Measurements from ENCODE around the gene MBD5.
"Not testable (repeated sequence)": the region's sequence is repeated elsewhere in the genome, so short reads cannot be mapped to it uniquely, and the experiment has no call there.

MBD5 gene

DNA sequence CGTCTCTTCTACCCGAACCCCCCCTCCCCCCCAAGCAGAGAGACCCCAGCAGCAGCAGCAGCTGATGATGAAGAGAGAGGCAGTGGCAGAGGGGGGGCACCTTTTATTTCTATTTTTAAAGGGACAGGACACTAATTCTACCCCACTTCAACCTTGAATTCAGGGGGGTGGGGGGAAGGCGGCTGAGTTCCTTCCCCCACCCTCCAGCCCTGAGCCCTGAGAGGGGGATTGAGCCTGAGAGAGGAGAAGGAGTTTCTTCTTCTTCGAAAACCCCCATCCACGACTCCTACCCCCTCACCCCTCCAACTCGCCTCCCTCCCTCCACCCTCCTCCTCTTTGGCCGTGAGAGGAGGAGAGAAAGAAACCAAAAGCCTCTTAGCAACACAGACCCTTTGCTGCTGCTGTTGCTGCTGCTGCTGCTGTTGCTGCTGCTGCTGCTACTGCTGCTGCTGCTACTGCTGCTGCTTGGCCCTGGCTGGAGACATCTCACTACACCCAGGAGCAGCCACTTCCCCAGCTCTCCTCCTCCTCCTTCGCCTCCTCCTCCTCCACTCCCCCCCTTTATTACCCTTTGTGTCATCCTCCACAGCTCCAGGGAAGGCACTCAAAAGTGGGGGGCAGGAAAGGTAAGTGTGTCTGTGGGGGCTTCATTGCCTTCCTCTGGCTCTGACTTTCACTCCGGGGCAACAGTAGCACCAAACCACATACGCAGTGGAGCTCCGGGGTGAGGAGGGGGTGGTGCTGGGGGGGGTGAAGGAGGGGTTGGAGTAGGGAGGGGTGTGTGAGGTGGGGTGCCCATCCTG, at the start of gene MBD5:
MBD5 (plus strand) TSS at position 33 of the 803 bp plus-strand sequence.
- peaks cover 24 to 59% of the 10 kb centered on the region in 2 donors for H3K4me1 Mint-ChIP-seq

DNA sequence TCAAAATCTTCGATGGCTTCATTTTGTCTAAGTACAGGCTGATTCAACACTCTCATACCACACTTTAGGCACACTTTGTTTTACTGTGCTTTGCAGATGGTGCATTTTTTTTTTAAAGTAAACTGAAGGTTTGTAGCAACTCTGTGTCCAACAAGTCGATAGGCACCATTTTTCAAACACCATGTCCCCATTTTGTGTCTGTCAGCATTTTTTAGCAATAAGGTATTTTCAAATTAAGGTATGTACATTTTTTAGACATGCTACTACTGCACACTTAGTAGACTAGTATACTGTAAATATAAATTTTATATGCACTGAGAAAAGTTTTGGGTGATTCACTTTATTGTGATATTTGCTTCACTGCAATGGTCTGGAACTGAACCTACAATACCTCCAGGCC, 44.8 kb upstream of the MBD5 start:
- H3K9me3 Mint-ChIP-seq: peaks cover 0 to 3% of the 10 kb centered on the region in 2 donors
- H3K4me1 Mint-ChIP-seq: peaks cover 10 to 26% of the 10 kb centered on the region in 2 donors
- no peak overlapping the region for H3K4me3 Mint-ChIP-seq
- DNase-seq (no peak), ATAC-seq (replicated peaks) (no peak)
- H3K36me3 Mint-ChIP-seq: peaks cover 20 to 25% of the 10 kb centered on the region in 2 donors
- no peak overlapping the region for H3K27ac Mint-ChIP-seq
- H3K27me3 Mint-ChIP-seq: no peaks in the 10 kb centered on the region

More for the DNA sequence above, at the start of gene MBD5:
- Mint-ChIP-seq H3K36me3 (peaks cover 7 to 14% of the 10 kb centered on the region in 2 donors), H3K9me3 (no peaks in the 10 kb centered on the region), H3K27me3 (no peaks in the 10 kb centered on the region), H3K4me3 (peak within 1 kb of the TSS; percentile 95 to 97), H3K27ac (peak within 1 kb of the TSS; percentile 95)
- ATAC-seq (replicated peaks): peak; percentile 55 to 59
- DNase-seq: peak; percentile 50

DNA sequence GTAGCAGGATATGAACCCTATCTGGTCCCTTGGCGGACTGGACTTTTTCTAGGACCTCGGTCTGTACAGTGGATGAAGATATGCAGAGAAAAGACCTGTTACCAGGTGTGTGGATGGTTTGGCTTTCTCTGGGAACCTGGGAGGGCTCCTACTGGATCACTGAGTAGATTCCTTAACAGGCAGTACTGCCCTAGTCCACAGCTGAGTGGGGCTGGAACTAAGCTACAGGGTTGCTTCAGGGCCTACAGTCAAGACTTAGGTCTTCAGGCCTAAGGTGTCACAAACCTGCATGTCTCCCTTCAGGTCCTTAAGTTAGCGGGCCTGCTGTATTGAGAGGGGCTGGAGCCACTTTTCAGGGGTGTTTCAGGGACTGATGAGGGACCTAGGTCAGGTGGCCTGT, 43.2 kb upstream of the MBD5 start:
- DNase-seq: no peak
- Mint-ChIP-seq H3K4me3 (no peak overlapping the region), H3K27ac (no peak overlapping the region), H3K27me3 (no peaks in the 10 kb centered on the region), H3K4me1 (peaks cover 10 to 29% of the 10 kb centered on the region in 2 donors), H3K9me3 (peaks cover 0 to 3% of the 10 kb centered on the region in 2 donors), H3K36me3 (peaks cover 16 to 25% of the 10 kb centered on the region in 2 donors)
- no peak for ATAC-seq (replicated peaks)

DNA sequence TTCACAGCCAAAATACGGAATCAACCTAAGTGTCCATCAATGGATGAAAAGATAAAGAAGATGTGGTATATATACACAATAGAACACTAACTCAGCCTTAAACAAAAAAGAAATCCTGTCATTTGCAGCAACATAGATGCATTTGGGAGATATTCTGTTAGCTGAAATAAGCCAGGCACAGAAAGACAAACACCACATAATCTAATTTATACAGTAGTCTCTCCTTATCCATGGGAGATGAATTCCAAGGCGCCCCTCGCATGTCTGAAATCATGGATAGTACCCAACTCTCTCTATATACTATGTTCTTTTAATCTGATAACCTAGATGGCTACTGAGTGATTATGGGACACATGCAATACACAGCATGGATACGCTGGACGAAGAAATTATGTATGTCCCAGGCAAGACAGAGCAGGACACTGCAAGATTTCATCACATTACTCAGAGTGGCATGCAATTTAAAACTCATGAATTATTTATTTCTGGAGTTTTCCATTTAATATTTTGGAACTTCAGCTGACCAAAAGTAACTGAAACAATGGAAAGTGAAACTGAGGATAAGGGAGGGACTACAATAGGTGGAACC, 39.9 kb upstream of the MBD5 start:
- Mint-ChIP-seq H3K9me3 (peaks cover 0 to 3% of the 10 kb centered on the region in 2 donors), H3K27me3 (no peaks in the 10 kb centered on the region), H3K4me1 (peaks cover 15 to 46% of the 10 kb centered on the region in 2 donors), H3K4me3 (no peak overlapping the region), H3K27ac (no peak overlapping the region), H3K36me3 (peaks cover 13 to 32% of the 10 kb centered on the region in 2 donors)
- DNase-seq (no peak), ATAC-seq (replicated peaks) (no peak)

DNA sequence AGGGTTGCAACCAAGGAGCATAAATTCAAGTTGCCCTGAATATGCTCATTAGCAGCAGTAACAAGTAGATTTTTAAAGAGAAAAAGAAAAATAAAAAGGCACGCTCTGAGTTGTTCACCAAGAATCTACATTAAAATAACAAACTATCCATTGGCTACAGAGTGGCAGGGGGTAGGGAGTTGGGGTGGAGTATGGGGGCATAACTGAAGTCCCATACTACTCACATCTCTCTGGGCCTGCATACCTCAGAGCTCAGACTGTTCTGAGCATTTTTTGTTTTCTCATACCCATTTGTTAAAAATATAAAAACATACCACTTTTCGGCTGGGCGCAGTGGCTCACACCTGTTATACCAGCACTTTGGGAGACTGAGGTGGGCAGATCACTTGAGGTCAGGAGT, 31.8 kb upstream of the MBD5 start:
- DNase-seq: no peak
- Mint-ChIP-seq H3K27me3 (no peaks in the 10 kb centered on the region), H3K9me3 (no peaks in the 10 kb centered on the region), H3K36me3 (peaks cover under 1 to 5% of the 10 kb centered on the region in 2 donors), H3K4me1 (peaks cover 7 to 21% of the 10 kb centered on the region in 2 donors), H3K4me3 (no peak overlapping the region), H3K27ac (no peak overlapping the region)
- no peak for ATAC-seq (replicated peaks)

DNA sequence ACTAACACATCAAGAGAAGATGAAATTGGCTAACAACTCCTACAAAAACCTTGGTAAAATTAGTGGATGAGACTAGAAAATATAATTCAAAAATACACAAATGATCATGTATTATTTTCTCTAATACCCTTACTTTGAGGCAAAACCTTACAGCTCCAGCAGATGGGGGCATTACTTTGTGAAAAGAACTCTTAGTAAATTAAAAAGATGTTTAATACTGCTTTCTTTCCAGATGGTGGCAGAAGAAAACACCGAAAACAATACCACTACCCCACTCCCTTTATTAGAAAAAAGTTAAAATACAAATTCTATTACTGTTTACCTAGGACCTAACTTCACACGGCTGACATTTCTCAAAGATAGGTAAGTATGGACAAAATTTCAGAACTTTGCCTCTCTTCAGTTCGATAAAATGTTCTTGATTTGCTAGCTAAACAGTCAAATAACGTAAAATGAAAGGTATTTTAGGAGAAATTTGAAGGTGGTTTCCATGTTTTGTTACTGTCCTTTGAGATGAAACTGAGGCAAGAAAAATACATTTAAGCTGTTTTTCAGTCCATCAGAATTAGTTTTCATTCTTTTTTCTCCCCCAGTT, 31.0 kb upstream of the MBD5 start:
- peak; percentile 67 to 75 for ATAC-seq (replicated peaks)
- H3K9me3 Mint-ChIP-seq: no peaks in the 10 kb centered on the region
- H3K4me1 Mint-ChIP-seq: peaks cover 6 to 16% of the 10 kb centered on the region in 2 donors
- H3K36me3 Mint-ChIP-seq: peaks cover 3 to 12% of the 10 kb centered on the region in 2 donors
- no peak for DNase-seq
- H3K27ac Mint-ChIP-seq: no peak overlapping the region
- no peaks in the 10 kb centered on the region for H3K27me3 Mint-ChIP-seq
- H3K4me3 Mint-ChIP-seq: no peak overlapping the region

DNA sequence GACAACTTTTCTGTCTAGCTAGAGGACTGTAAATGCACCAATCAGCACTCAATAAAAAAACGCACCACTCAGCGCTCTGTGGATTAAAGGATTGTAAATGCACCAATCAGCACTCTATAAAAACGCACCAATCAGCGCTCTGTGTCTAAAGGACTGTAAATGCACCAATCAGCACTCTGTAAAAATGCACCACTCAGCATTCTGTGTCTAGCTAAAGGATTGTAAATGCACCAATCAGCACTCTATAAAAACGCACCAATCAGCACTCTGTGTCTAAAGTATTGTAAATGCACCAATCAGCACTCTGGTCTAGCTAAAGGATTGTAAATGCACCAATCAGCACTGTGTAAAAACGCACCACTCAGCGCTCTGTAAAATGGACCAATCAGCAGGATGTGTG, 25.9 kb upstream of the MBD5 start:
- H3K27me3 Mint-ChIP-seq, H3K4me3 Mint-ChIP-seq, DNase-seq: not testable (repeated sequence)

DNA sequence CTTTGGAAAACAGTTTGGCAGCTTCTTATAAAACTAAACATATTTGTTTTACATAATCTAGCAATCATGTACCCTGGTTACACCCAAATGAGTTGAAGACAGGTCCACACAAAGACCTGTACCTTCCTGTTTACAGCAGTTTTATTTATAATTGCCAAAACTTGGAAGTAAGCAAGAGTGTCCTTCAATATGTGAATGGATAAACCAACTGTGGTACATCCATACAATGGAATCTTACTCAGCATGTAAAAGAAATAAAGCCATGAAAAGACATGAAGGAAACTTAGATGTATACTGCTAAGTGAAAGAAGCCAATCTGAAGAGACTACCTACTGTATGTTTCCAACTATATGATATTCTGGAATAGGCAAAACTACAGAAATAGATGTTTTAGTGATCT, 24.1 kb upstream of the MBD5 start:
- H3K4me1 Mint-ChIP-seq: peaks cover 17 to 42% of the 10 kb centered on the region in 2 donors
- H3K9me3 Mint-ChIP-seq: no peaks in the 10 kb centered on the region
- H3K4me3 Mint-ChIP-seq: no peak overlapping the region
- H3K27ac Mint-ChIP-seq: no peak overlapping the region
- DNase-seq: no peak
- no peak for ATAC-seq (replicated peaks)
- no peaks in the 10 kb centered on the region for H3K27me3 Mint-ChIP-seq
- H3K36me3 Mint-ChIP-seq: peaks cover 15 to 30% of the 10 kb centered on the region in 2 donors

More for the DNA sequence above, 25.9 kb upstream of the MBD5 start:
- H3K9me3 Mint-ChIP-seq; H3K27ac Mint-ChIP-seq; ATAC-seq (replicated peaks): not testable (repeated sequence)
- peaks cover 15 to 26% of the 10 kb centered on the region in 2 donors for H3K36me3 Mint-ChIP-seq
- H3K4me1 Mint-ChIP-seq: peaks cover 12 to 33% of the 10 kb centered on the region in 2 donors

DNA sequence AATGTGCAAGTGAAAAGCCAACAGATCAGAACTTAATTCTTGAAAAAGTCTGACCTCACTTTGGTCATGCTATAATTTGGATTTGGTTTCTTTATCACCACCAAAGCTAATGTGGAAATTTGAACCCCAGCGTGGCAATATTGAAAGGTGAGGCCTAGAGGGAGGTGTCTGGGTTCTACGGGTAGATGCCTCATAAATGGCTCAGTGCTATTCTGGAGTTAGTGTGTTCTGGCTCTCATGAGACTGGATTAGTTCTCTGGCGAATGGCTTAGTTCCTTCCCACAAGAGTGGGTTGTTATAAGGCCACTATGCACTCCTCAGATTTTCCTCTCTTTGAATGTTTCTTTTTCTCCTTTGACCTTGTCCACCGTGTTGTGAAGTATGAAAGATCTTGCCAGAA, 22.7 kb upstream of the MBD5 start:
- ATAC-seq (replicated peaks) (no peak), DNase-seq (no peak)
- H3K36me3 Mint-ChIP-seq: peaks cover 25 to 43% of the 10 kb centered on the region in 2 donors
- H3K4me3 Mint-ChIP-seq: no peak overlapping the region
- no peak overlapping the region for H3K27ac Mint-ChIP-seq
- peaks cover 8 to 9% of the 10 kb centered on the region in 2 donors for H3K9me3 Mint-ChIP-seq
- H3K4me1 Mint-ChIP-seq: peaks cover 12 to 47% of the 10 kb centered on the region in 2 donors
- no peaks in the 10 kb centered on the region for H3K27me3 Mint-ChIP-seq

DNA sequence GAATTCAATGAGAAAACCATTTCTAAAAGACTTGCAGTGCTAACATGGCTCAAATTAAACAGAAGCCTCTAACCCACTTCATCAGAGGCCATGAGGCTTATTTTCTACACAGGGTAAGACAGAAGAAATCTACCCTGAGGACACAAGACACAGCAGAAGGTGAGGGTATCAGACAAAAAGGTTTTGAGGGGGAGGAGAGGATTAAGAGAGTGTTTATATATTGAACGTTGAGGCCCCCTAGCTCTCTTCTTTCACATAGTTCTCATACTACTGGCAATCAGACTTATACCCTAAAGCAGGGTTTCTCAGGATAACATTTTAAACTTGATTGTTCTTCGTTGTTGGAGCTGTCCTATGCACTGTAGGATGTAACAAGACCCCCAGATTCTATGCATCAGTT, 21.8 kb upstream of the MBD5 start:
- no peak for ATAC-seq (replicated peaks)
- Mint-ChIP-seq H3K4me3 (no peak overlapping the region), H3K4me1 (peaks cover 12 to 56% of the 10 kb centered on the region in 2 donors), H3K9me3 (peaks cover 8 to 12% of the 10 kb centered on the region in 2 donors), H3K27ac (peak overlapping the region; percentile 42), H3K27me3 (no peaks in the 10 kb centered on the region), H3K36me3 (peaks cover 31 to 51% of the 10 kb centered on the region in 2 donors)
- DNase-seq: no peak

DNA sequence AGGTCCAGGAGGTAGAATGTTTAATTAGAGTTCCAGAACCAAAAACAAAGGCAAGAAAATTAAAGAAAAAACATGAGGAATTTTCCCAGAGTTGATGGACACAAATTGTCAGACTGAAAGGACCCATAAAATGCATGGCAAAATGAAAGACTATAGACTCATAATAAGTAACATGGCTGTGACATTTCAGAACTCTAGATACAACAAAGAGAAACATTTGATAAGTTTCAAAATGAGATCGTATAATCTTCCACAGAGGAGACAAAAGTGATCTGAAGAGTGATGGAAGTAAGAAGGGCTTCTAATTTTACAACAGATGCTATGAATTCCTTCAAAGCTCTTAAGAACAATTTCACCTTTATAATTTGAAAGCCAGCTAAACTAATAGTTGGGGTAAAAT, 20.8 kb upstream of the MBD5 start:
- no peak for ATAC-seq (replicated peaks)
- H3K4me3 Mint-ChIP-seq: no peak overlapping the region
- H3K27ac Mint-ChIP-seq: no peak overlapping the region
- peaks cover 12 to 64% of the 10 kb centered on the region in 2 donors for H3K4me1 Mint-ChIP-seq
- H3K27me3 Mint-ChIP-seq: no peaks in the 10 kb centered on the region
- H3K36me3 Mint-ChIP-seq: peaks cover 32 to 49% of the 10 kb centered on the region in 2 donors
- DNase-seq: no peak
- H3K9me3 Mint-ChIP-seq: peaks cover 8 to 13% of the 10 kb centered on the region in 2 donors

DNA sequence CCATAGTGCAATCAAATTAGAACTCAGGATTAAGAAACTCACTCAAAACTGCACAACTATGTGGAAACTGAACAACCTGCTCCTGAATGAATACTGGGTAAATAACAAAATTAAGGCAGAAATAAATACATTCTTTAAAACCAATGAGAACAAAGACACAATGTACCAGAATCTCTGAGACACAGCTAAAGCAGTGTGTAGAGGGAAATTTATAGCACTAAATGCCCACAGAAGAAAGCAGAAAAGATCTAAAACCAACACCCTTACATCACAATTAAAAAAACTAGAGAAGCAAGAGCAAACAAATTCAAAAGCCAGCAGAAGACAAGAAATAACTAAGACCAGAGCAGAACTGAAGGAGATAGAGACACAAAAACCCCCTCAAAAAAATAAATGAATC, 18.5 kb upstream of the MBD5 start:
- peaks cover 30 to 48% of the 10 kb centered on the region in 2 donors for H3K36me3 Mint-ChIP-seq
- not testable (repeated sequence) for H3K27ac Mint-ChIP-seq
- peaks cover 18 to 80% of the 10 kb centered on the region in 2 donors for H3K4me1 Mint-ChIP-seq

DNA sequence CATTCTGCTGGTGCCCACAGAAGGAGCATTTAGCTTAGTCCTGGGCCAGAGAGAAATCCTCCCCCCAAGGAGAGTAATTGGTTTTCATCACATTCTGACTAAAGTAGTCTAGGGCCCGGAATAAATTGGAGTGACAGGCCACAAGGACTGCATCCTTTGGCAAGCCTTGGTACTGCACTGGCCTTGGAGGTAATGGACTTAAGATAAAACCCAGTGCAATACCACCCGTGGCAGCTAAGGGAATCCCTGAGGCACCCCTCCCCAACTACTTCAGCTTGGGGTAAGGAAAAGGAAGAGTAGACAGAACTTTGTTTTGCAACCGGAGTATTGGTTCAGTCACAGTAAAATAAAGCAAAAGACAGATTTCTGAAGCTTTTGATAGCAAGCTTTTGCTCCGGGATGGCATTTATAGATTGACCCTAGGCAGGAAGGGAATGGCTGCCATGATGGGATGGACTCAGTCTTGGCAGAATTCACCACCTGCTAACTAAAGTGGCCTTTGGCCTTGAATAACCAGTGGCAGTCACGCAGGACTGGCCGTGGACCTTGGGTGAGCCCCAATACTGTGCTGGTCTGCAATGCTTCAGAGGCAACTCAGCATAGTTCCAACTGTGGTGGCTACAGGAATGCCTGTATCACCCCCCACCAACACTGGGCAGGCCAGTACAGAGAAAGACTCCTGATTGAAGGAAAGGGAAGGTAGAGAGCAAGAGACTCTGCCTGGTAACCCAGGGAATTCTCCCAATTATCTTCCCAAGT, 14.5 kb upstream of the MBD5 start:
- Mint-ChIP-seq H3K4me1 (peaks cover 26 to 86% of the 10 kb centered on the region in 2 donors), H3K27ac (no peak overlapping the region), H3K36me3 (peaks cover 39 to 67% of the 10 kb centered on the region in 2 donors), H3K27me3 (no peaks in the 10 kb centered on the region), H3K9me3 (peaks cover 19 to 23% of the 10 kb centered on the region in 2 donors), H3K4me3 (no peak overlapping the region)
- ATAC-seq (replicated peaks) (no peak), DNase-seq (no peak)

More for the DNA sequence above, 18.5 kb upstream of the MBD5 start:
- ATAC-seq (replicated peaks); DNase-seq; H3K4me3 Mint-ChIP-seq; H3K27me3 Mint-ChIP-seq: not testable (repeated sequence)
- H3K9me3 Mint-ChIP-seq: peaks cover 12 to 15% of the 10 kb centered on the region in 2 donors

Measured in stimulated activated naive B cell treated with anti-CD40 and anti-IgM and Interleukin-4, amounts not matched to agents 10 μg/mL and 1 μg/mL and 100 μg/mL, for 72 hours (primary cell).